IgD-negative memory B cell (primary cell): Measurements from ENCODE around the gene PVRIG. TPM values are rescaled to one million over a fixed set of nuclear protein-coding genes. Genes with fewer than 3 reads are reported as not detected.
"Not testable (repeated sequence)": the region's sequence is repeated elsewhere in the genome, so short reads cannot be mapped to it uniquely, and the experiment has no call there.

Source experiments
- H3K27ac Mint-ChIP-seq, 3 donors: one replicate each; pipeline ENCODE4 v1.8.0; 2020 to 2022; ENCODE audit warnings: mild to moderate bottlenecking in 3 of 3, mixed read lengths in 3 of 3, moderate library complexity in 1 of 3
- H3K27me3 Mint-ChIP-seq: one replicate; pipeline ENCODE4 v1.8.0; 2021; ENCODE audit warnings: mixed read lengths
- H3K36me3 Mint-ChIP-seq: one replicate; pipeline ENCODE4 v1.8.0; 2020; ENCODE audit warnings: mild to moderate bottlenecking, mixed read lengths
- H3K4me1 Mint-ChIP-seq, 3 donors: one replicate each; pipeline ENCODE4 v1.8.0; 2020 to 2022; ENCODE audit warnings: mixed read lengths in 3 of 3, mild to moderate bottlenecking in 1 of 3
- H3K4me3 Mint-ChIP-seq, 4 donors: one replicate each; pipeline ENCODE4 v1.8.0; 2020 to 2022; ENCODE audit warnings: mild to moderate bottlenecking in 4 of 4, mixed read lengths in 4 of 4, moderate library complexity in 3 of 4
- H3K9me3 Mint-ChIP-seq, 3 donors: one replicate each; pipeline ENCODE4 v1.8.0; 2020 to 2021; ENCODE audit warnings: mixed read lengths in 3 of 3, mild to moderate bottlenecking in 1 of 3
- polyA plus RNA-seq: library from polyadenylated mRNA; unstranded; fragments of 300-500 nt; fragmentation: Illumina TruSeq; gene quantifications from one replicate; pipeline ENCODE4 v1.2.3, GENCODE V29; 2021

Gene PVRIG
- polyA plus RNA-seq, 1 donor from 2014 or later, result 94.5 TPM

DNA sequence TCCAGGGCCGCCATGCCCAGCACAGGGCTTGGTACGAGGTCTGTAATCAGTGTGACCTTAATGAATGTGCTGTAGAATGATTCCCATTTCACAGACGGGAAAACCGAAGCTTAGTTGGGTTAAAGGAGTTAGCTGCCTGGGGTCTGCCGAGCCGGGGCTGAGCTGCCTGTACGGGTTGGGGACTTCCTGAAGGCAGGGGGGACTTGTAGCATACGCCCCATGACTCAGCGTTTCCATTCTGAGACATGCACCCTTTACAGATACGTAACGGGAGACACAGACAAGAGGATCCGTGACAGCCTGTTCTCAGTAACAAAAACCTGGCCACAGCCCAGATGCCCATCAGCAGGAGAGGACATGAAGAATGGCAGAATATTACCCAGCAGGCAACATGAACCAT is 23.6 kb downstream of the PVRIG start:
- not testable (repeated sequence) for H3K9me3 Mint-ChIP-seq, H3K4me1 Mint-ChIP-seq, H3K4me3 Mint-ChIP-seq, H3K27me3 Mint-ChIP-seq, H3K36me3 Mint-ChIP-seq
- peak overlapping the region in 1 of 3 donors; percentile 13 for H3K27ac Mint-ChIP-seq

DNA sequence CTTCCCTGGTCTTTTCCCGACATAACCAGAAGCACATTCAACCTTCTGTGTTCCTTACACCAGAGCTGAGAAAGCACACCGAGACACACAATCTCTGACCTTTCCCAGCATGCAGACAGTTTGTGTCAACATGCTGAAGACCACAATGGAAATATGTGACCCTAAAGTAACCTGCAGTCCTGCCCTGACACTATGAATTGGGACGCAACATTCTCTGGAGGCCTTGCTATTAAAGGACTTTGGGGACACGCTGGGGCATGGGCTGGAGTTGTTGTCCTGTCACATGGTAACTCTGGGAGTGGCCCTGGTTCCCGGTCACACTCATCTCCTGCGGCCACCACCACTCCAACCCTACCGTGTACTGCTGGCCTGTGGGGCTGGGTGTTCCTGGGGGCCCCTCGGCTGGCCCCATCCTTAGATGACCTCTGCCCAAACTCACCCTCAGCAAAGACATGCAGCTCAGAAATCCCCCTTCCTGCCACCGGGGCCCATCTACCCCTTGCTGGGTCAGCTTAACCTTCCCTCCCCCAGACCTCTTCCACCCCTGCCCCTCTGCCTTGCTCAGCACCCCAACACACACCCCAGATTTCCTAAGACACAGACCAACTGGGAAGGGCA is 25.3 kb downstream of the PVRIG start:
- H3K27me3 Mint-ChIP-seq, H3K4me3 Mint-ChIP-seq, H3K36me3 Mint-ChIP-seq, H3K4me1 Mint-ChIP-seq, H3K9me3 Mint-ChIP-seq: not testable (repeated sequence)
- peak overlapping the region in 1 of 3 donors; percentile 27 for H3K27ac Mint-ChIP-seq

DNA sequence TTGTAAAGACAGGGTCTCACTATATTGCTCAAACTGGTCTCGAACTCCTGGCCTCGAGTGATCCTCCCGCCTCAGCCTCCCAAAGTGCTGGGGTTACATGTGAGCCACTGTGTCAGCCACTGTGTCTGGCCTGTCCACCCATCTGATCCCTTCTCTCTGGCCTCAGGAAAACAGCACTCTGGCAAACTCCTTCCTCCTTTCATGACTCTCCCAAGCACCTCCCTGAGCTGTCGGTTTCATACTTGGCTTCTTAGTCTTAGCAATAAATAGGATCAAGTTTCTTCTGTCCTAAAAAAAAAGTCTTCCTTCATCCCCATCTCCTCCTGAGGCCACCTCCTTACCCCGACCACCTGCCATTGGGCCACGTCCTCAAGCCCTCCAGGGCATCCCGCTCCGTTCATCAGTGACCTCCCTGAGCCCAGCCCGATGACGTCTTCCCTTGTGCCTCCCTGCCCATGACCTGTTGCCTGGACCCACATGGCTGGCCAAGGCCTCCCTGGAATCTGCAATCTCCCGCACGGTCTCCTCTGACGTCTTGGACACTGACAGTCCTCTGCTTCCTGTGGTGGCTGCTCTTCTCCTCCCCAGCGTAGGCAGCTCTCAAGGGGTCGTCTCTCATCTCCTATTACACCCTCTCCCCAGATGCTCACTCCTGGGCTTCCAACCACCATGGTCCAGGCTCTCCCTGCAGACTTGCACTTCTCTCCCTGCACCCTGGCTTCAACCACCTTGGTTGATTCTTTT is 26.5 kb downstream of the PVRIG start:
- H3K36me3 Mint-ChIP-seq, H3K27me3 Mint-ChIP-seq, H3K9me3 Mint-ChIP-seq, H3K4me1 Mint-ChIP-seq: not testable (repeated sequence)
- Mint-ChIP-seq H3K27ac (peak overlapping the region in 1 of 3 donors; percentile 83), H3K4me3 (peak overlapping the region in 2 of 4 donors; percentile 37 to 54)

DNA sequence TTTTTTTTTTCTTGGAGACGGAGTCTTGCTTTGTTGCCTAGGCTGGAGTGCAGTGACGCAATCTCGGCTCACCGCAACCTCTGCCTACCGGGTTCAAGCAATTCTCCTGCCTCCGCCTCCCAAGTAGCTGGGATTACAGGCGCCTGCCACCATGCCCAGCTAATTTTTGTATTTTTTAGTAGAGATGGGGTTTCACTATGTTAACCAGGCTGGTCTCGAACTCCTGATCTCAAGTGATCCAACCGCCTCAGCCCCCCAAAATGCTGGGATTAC is 27.1 kb downstream of the PVRIG start:
- not testable (repeated sequence) for H3K9me3 Mint-ChIP-seq, H3K27me3 Mint-ChIP-seq, H3K4me1 Mint-ChIP-seq, H3K36me3 Mint-ChIP-seq, H3K4me3 Mint-ChIP-seq, H3K27ac Mint-ChIP-seq

DNA sequence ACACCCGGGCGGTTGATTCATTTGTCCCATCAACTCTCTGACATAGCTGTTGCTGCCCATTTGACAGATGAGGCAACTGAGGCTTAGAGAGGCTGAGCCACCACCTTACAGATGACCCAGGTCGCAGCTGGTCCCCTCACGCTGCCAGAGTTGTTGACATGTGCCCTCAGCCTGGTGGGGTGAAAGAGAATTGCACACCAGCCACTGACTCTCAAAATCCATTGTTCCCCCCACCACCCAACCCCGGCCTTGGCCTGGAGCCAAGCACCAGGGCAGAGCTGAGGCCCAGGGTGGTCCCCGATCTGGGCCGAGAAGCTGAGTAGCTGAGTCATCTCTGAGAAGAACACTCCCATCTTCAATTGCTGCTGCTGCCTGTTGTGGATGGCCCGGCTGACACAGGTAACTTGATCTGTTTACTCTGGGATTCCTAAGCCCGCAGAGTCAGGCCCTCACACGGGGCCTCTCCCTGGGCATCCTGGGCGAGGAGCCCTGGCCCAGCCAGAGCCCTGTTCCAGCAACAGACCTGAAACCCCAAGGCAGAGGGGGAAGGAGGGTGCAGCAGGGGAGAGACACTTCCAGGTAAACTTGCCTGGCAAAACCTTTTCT is 27.5 kb downstream of the PVRIG start:
- Mint-ChIP-seq H3K27me3 (no peaks in the 10 kb centered on the region), H3K9me3 (no peaks in the 10 kb centered on the region), H3K27ac (no peak overlapping the region), H3K36me3 (peaks cover 1% of the 10 kb centered on the region), H3K4me1 (peaks cover 0 to 7% (median 6%) of the 10 kb centered on the region in 3 donors), H3K4me3 (no peak overlapping the region)

DNA sequence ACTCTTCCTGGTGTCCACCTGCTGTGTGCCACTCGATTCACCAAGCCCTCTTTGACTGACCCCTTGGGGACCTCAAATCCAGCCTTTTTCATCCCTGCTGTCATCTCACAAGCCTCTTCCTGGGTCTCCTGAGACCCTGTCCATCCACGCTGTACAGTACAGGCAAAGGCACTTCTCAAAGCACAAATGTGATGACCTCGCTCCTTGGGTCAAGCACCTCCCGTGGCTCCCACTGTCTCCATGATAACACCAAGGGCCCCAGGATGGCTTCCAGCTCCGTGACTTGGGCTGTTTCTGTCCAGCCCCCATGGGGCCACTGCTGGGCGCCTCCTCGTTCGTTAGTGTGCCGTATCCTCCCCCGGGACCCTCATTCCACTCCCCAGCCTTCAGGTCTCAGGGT is 28.7 kb downstream of the PVRIG start:
- Mint-ChIP-seq H3K4me3 (no peak overlapping the region), H3K4me1 (peaks cover 0 to 7% (median 2%) of the 10 kb centered on the region in 3 donors), H3K9me3 (no peaks in the 10 kb centered on the region), H3K27ac (peak overlapping the region in 1 of 3 donors; percentile 36), H3K27me3 (no peaks in the 10 kb centered on the region), H3K36me3 (peaks cover 1% of the 10 kb centered on the region)

DNA sequence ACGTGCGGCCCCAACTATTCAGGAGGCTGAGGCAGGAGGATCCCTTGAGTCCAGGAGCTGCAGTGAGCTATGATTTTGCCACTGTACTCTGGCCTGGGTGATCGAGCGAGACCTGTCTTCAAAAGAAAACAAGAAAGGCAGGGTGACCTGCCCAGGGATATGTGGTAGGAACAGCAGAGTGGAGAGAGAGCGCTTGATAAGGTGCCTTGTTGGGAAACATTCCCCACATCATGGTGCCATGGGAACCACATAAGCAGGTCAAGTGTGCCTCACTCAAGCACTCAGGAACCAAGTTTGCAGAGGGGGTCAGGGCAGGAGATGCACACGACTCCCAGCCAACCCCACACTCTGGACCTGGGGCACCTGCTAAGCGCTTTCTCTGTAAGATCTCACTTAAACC is 37.3 kb downstream of the PVRIG start:
- Mint-ChIP-seq H3K27ac (no peak overlapping the region), H3K9me3 (no peaks in the 10 kb centered on the region), H3K27me3 (no peaks in the 10 kb centered on the region)

DNA sequence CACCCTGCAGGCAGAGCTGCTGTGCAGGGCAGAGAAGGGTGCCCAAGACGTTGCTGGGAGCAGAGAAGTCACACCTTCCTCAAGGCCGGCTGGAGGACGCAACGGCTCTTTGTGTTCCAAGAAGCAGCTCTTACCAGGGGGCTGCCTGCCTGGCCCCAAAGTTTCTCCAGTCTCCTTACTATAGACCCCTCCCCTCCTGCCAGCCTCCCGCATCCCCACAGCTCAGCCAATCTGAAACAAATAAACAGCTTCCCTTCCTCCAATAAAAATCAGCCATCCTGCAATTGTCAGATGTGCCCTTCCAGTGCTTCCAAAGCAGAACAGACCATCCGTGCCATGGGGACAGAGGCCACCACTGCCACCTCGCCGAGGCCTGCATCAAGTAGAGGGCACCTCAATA is 40.2 kb downstream of the PVRIG start:
- not testable (repeated sequence) for H3K4me1 Mint-ChIP-seq, H3K9me3 Mint-ChIP-seq, H3K27ac Mint-ChIP-seq, H3K4me3 Mint-ChIP-seq, H3K36me3 Mint-ChIP-seq, H3K27me3 Mint-ChIP-seq

More for the DNA sequence above, 37.3 kb downstream of the PVRIG start:
- Mint-ChIP-seq H3K4me3 (no peak overlapping the region), H3K36me3 (no peaks in the 10 kb centered on the region), H3K4me1 (no peaks in the 10 kb centered on the region)

DNA sequence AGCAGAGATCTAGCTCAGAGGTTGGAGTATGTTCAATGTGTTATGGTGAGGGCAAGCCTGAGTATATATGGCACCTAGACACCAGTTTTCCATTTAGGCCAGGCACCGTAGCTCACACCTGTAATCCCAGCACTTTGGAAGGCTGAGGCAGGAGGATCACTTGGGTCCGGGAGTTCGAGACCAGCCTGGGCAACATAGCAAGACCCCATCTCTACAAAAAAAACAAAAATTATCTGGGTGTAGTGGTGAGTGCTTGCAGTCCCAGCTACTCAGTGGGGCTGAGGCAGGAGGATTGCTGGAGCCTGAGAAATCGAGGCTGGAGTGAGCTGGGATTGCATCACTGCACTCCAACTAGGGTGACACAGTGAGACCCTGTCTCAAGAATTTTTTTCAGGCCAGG is 43.1 kb downstream of the PVRIG start:
- H3K9me3 Mint-ChIP-seq, H3K27me3 Mint-ChIP-seq, H3K27ac Mint-ChIP-seq, H3K4me1 Mint-ChIP-seq, H3K36me3 Mint-ChIP-seq, H3K4me3 Mint-ChIP-seq: not testable (repeated sequence)

DNA sequence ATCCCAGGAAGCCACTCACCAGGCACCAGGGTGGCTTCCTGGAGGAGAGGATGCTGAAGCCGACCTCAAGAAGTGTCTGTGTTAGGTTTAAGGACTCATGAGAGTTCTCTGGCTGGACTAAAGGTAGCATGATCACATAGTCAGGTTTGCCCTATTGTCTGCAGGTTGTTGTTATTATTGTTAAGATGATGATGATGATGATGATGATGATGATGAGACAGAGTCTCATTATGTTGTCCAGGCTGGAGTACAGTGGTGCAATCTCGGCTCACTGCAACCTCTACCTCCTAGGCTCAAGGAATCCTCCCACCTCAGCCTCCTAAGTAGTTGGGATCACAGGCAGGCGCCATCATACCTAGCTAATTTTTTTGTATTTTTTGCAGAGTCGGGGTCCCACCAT is 44.5 kb downstream of the PVRIG start:
- H3K27me3 Mint-ChIP-seq, H3K4me1 Mint-ChIP-seq, H3K27ac Mint-ChIP-seq, H3K4me3 Mint-ChIP-seq, H3K9me3 Mint-ChIP-seq, H3K36me3 Mint-ChIP-seq: not testable (repeated sequence)

DNA sequence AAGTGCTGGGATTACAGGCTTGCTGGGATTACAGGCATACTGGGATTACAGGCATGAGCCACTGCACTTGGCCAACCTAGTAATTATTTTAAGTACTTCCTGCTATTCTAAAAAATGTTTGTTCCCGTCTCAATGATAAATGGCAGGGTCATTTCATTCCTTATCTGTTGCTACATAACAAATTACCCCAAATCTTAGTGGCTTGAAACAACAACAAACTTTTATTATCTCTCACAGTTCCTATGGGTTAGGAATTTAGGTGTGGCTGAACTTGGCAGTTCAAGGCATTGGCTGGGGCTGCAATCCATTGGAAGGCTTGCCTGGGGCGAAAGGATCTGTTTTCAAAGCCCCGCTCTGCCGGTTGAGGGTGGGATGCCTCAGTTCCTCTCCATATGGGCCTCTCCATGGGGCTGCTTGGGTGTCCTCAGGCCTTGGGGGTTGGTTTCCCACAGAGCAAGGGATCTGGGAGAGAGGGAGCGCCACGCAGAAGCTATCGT is 45.0 kb downstream of the PVRIG start:
- H3K36me3 Mint-ChIP-seq, H3K27ac Mint-ChIP-seq, H3K4me3 Mint-ChIP-seq, H3K9me3 Mint-ChIP-seq, H3K27me3 Mint-ChIP-seq, H3K4me1 Mint-ChIP-seq: not testable (repeated sequence)

DNA sequence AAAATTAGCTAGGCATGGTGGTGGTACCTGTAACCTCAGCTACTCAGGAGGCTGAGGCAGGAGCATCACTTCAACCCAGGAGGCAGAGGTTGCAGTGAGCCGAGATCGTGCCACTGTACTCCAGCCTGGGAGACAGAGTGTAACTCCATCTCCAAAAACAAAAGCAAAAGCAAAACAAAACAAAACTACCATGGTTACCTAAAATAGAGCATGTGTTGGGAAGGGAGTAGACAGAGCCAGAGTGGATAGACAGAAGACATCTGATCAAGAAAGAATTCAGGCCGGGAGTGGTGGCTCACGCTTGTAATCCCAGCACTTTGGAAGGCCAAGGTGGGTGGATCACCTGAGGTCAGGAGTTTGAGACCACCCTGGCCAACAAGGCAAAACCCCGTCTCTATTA is 46.1 kb downstream of the PVRIG start:
- not testable (repeated sequence) for H3K27me3 Mint-ChIP-seq, H3K9me3 Mint-ChIP-seq, H3K27ac Mint-ChIP-seq, H3K36me3 Mint-ChIP-seq
- Mint-ChIP-seq H3K4me1 (peaks cover 3 to 11% (median 8%) of the 10 kb centered on the region in 3 donors), H3K4me3 (peak overlapping the region in 1 of 4 donors; percentile 50)

DNA sequence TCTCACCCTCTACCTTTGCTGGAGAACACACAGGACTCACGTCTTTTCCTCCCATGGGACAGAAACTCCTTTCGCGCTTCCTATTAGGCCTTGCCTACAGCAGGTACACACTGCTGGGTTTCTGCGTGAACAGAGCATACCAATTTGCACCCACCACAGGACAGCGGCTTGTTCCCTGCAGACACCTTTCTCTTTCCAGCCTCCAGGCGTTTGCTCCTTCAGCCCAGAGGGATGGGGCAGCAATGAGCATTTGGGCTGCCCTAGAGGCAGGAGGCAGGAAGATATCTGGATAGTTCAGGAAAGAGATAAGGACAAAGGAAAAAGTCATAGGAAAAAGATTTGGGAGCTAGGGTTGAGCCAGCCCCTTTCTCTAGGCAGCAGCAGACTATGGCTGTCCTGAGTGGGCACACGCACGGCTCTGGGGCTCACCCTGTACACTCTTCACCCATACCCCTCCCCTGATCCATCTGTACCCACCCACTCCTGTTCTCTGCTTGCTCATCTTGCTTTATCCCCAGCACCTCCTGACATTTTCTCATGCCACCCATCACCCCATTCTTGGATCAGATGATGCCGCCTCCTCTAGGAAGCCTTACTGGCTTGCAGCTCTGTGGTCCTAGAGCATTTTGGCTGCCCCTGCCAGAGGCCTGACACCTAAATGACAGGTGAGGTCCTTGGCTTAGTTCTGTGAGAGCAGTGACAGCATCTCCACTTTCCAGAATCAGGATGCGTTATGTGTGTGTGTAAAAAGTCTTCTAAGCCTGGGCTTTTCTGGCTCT is 47.0 kb downstream of the PVRIG start:
- Mint-ChIP-seq H3K27me3 (no peaks in the 10 kb centered on the region), H3K9me3 (no peaks in the 10 kb centered on the region), H3K4me1 (peaks cover 4 to 12% (median 12%) of the 10 kb centered on the region in 3 donors), H3K4me3 (peak overlapping the region in 1 of 4 donors; percentile 19), H3K27ac (no peak overlapping the region), H3K36me3 (peaks cover 1% of the 10 kb centered on the region)

DNA sequence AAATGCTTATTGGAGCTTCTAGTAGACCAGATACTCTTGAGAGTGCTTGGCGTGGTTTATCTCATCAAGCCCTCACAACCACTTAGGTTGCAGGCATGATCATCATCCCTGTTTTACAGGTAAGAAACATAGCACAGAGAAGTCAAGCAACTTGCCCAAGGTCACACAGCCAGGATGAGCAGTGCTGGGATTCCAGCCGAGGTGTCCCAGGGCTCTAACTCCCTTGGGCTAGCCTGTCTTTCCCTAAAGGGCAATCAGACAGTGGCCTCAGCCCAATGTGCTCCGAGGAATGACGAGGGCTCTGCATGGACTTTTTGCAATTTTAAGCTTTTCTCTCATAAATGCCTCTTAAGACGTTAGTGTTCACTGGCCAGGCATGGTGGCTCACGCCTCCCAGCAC is 47.9 kb downstream of the PVRIG start:
- Mint-ChIP-seq H3K4me1 (peaks cover 4 to 14% (median 12%) of the 10 kb centered on the region in 3 donors), H3K4me3 (peak overlapping the region in 1 of 4 donors; percentile 19), H3K9me3 (no peaks in the 10 kb centered on the region), H3K27me3 (no peaks in the 10 kb centered on the region), H3K36me3 (peaks cover 1% of the 10 kb centered on the region), H3K27ac (peak overlapping the region in 1 of 3 donors; percentile 70)

DNA sequence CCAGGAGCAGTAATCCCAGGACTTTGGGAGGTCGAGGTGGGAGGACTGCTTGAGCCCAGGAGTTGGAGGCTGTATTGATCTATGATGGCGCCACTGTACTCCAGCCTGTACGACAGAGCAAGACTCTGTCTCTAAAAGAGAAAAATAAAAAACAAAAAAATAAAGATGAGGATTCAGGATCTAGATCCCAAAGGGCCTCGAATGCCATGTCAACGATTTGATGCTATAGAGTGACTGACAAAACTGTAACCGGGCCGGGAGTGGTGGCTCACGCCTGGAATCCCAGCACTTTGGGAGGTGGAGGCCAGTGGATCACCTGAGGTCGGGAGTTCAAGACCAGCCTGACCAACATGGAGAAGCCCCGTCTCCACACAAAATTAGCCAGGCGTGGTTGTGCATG is 49.1 kb downstream of the PVRIG start:
- peak overlapping the region in 1 of 3 donors; percentile 70 for H3K27ac Mint-ChIP-seq
- peak overlapping the region in 1 of 4 donors; percentile 66 for H3K4me3 Mint-ChIP-seq

More for the DNA sequence above, 49.1 kb downstream of the PVRIG start:
- H3K9me3 Mint-ChIP-seq, H3K36me3 Mint-ChIP-seq, H3K27me3 Mint-ChIP-seq: not testable (repeated sequence)
- peaks cover 4 to 14% (median 12%) of the 10 kb centered on the region in 3 donors for H3K4me1 Mint-ChIP-seq
